Measurements from ENCODE around the gene SLC25A38. TPM values are rescaled to one million over a fixed set of nuclear protein-coding genes. Genes with fewer than 3 reads are reported as not detected.
"Not testable (repeated sequence)": the region's sequence is repeated elsewhere in the genome, so short reads cannot be mapped to it uniquely, and the experiment has no call there.

Gene SLC25A38
- total RNA-seq, 1 donor from 2014 or later: 27.9 TPM

DNA sequence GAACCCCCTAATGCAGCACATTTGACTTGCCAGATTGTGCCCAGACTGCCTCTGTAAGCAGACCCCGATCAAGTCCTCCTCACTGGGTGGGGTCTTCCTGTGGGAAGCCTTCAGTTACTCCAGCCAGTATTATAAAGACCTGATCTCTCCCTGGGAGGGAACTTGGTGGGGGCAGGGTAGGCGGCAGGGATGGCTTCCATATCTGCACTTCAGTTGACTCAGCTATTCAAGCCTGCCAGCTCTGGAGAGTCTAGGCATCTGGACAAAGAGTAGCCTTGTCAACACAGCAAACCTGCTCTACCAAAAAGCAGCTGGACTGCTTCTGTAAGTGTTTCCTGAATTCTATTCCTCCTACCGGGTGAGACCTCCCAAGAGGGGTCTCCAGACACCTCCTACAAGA, 21.0 kb upstream of the SLC25A38 start:
- Mint-ChIP-seq H3K4me1 (ENCODE audit: unreplicated experiment) (no peaks in the 10 kb centered on the region), H3K27ac (ENCODE audit: unreplicated experiment) (no peak overlapping the region)

DNA sequence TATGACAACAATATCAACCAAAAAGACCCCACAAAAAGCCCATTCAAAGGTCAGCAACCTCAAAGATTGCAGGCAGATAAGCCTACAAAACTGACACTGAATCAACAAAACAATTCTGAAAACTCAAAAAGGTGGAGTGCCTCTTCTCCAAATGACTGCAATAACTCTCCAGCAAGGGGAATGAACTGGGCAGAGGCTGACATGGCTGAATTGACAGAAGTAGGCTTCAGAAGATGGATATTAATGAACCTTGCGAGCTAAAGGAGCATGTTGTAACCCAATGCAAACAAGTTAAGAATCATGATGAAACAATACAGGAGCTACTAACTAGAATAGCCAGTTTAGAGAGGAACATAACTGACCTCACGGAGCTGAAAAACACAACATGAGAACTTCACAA, 20.4 kb upstream of the SLC25A38 start:
- no peak for DNase-seq (ENCODE audit: extremely low spot score, unreplicated experiment)
- no peaks in the 10 kb centered on the region for H3K9me3 Mint-ChIP-seq (ENCODE audit: unreplicated experiment)
- H3K36me3 Mint-ChIP-seq (ENCODE audit: unreplicated experiment): no peaks in the 10 kb centered on the region
- no peaks in the 10 kb centered on the region for H3K4me1 Mint-ChIP-seq (ENCODE audit: unreplicated experiment)
- H3K4me3 Mint-ChIP-seq (ENCODE audit: unreplicated experiment): no peak overlapping the region
- H3K27ac Mint-ChIP-seq (ENCODE audit: unreplicated experiment): no peak overlapping the region
- TF ChIP-seq, protein P1, sequence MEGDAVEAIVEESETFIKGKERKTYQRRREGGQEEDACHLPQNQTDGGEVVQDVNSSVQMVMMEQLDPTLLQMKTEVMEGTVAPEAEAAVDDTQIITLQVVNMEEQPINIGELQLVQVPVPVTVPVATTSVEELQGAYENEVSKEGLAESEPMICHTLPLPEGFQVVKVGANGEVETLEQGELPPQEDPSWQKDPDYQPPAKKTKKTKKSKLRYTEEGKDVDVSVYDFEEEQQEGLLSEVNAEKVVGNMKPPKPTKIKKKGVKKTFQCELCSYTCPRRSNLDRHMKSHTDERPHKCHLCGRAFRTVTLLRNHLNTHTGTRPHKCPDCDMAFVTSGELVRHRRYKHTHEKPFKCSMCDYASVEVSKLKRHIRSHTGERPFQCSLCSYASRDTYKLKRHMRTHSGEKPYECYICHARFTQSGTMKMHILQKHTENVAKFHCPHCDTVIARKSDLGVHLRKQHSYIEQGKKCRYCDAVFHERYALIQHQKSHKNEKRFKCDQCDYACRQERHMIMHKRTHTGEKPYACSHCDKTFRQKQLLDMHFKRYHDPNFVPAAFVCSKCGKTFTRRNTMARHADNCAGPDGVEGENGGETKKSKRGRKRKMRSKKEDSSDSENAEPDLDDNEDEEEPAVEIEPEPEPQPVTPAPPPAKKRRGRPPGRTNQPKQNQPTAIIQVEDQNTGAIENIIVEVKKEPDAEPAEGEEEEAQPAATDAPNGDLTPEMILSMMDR (IDR thresholded peaks at IDR 0.05): no peak
- peaks cover 27% of the 10 kb centered on the region for H3K27me3 Mint-ChIP-seq (ENCODE audit: unreplicated experiment)

More for the DNA sequence above, 21.0 kb upstream of the SLC25A38 start:
- Mint-ChIP-seq H3K27me3 (ENCODE audit: unreplicated experiment) (peaks cover 27% of the 10 kb centered on the region), H3K4me3 (ENCODE audit: unreplicated experiment) (no peak overlapping the region), H3K36me3 (ENCODE audit: unreplicated experiment) (no peaks in the 10 kb centered on the region), H3K9me3 (ENCODE audit: unreplicated experiment) (no peaks in the 10 kb centered on the region)
- TF ChIP-seq, protein P1 (IDR thresholded peaks at IDR 0.05): no peak
- DNase-seq (ENCODE audit: extremely low spot score, unreplicated experiment): no peak

DNA sequence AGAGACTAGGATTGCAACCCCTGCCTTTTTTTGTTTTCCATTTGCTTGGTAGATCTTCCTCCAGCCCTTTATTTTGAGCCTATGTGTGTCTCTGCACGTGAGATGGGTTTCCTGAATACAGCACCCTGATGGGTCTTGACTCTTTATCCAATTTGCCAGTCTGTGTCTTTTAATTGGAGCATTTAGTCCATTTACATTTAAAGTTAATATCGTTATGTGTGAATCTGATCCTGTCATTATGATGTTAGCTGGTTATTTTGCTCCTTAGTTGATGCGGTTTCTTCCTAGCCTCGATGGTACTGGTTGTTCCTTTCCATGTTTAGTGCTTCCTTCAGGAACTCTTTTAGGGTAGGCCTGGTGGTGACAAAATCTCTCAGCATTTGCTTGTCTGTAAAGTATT, 12.7 kb upstream of the SLC25A38 start:
- not testable (repeated sequence) for H3K36me3 Mint-ChIP-seq (ENCODE audit: unreplicated experiment); H3K4me1 Mint-ChIP-seq (ENCODE audit: unreplicated experiment); DNase-seq (ENCODE audit: extremely low spot score, unreplicated experiment); H3K27me3 Mint-ChIP-seq (ENCODE audit: unreplicated experiment); H3K9me3 Mint-ChIP-seq (ENCODE audit: unreplicated experiment); H3K4me3 Mint-ChIP-seq (ENCODE audit: unreplicated experiment); H3K27ac Mint-ChIP-seq (ENCODE audit: unreplicated experiment)

DNA sequence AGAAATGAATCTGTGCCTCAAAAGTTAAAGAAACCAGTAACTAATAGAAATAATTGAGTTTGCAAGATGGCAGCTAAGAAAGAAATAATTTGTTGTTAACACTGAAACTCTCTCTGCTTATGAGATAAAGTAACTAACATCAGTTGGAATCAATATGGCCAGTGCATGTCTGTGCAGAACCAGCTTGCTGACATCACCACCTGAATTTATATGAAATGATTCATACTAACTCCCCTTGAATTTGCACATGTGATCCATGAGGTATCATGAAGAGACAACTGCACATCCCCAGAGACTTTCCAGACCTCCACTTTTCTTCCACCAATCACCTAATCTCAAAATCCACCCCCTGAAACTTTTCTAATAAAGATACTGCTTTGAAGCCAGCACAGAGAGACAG, 10.3 kb upstream of the SLC25A38 start:
- no peak for DNase-seq (ENCODE audit: extremely low spot score, unreplicated experiment)
- TF ChIP-seq, protein P1 (IDR thresholded peaks at IDR 0.05): no peak
- no peak overlapping the region for H3K4me3 Mint-ChIP-seq (ENCODE audit: unreplicated experiment)
- no peaks in the 10 kb centered on the region for H3K4me1 Mint-ChIP-seq (ENCODE audit: unreplicated experiment)
- peaks cover 11% of the 10 kb centered on the region for H3K27me3 Mint-ChIP-seq (ENCODE audit: unreplicated experiment)
- no peak overlapping the region for H3K27ac Mint-ChIP-seq (ENCODE audit: unreplicated experiment)
- H3K9me3 Mint-ChIP-seq (ENCODE audit: unreplicated experiment): peaks cover 6% of the 10 kb centered on the region
- no peaks in the 10 kb centered on the region for H3K36me3 Mint-ChIP-seq (ENCODE audit: unreplicated experiment)

DNA sequence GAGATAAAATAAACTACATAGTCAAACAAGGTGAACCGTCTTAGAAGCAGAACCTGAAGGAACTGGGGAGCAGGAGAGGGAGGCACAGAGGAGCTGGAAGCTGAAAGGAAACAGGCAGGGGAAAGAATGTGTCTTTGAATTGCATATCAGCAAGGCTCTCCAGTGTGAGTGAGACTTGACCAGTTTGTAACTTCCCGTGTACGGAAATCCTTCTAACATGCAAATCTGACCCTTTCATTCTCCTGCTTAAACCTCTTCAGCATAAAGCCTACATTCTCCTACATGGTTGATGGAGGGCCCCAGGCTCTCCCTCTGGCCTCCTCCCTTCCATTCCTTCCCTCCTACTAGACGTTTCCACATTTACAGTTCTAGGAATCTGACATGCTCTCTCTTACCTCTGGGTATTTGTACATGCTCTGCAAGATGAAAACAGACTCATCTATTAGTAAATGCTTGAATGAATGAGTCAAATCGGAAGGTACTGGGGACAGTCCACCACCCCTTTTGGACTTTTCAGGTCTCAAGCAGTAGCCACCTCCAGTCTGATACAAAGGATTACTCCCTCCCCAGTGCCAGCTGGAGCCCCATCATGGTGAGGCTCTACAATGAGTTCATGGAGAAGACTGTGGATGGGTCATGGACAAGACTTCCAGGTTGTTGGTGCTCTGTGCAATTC, 6.1 kb upstream of the SLC25A38 start:
- Mint-ChIP-seq H3K4me3 (ENCODE audit: unreplicated experiment) (no peak overlapping the region), H3K27me3 (ENCODE audit: unreplicated experiment) (peaks cover 12% of the 10 kb centered on the region), H3K36me3 (ENCODE audit: unreplicated experiment) (no peaks in the 10 kb centered on the region), H3K27ac (ENCODE audit: unreplicated experiment) (no peak overlapping the region), H3K4me1 (ENCODE audit: unreplicated experiment) (no peaks in the 10 kb centered on the region), H3K9me3 (ENCODE audit: unreplicated experiment) (no peaks in the 10 kb centered on the region)
- DNase-seq (ENCODE audit: extremely low spot score, unreplicated experiment): no peak
- TF ChIP-seq, protein P1 (IDR thresholded peaks at IDR 0.05): no peak
